K562 (cell line): ENCODE data around the gene PPP6R1. TPM values are rescaled to one million over a fixed set of nuclear protein-coding genes. Genes with fewer than 3 reads are reported as not detected.

ENCODE experiments used
- CSDE1 ChIP-seq, 2 experiments: fragments of 450-650 bp; IDR thresholded peaks; 2 replicates each; pipeline ENCODE4 v1.6.1; 2016; ENCODE audit warnings: mild to moderate bottlenecking in 1 of 2
- CXXC5 ChIP-seq: fragments of 250-450 bp; sonication (Bioruptor Pico); IDR thresholded peaks from 2 replicates; pipeline ENCODE4 v1.8.0; 2022; ENCODE audit warnings: inconsistent platforms, mild to moderate bottlenecking, moderate library complexity
- DMBX1 ChIP-seq: fragments of 250-450 bp; sonication (Bioruptor Pico); IDR thresholded peaks from 2 replicates; pipeline ENCODE4 v1.8.0; 2022; ENCODE audit warnings: inconsistent platforms, mild to moderate bottlenecking, moderate library complexity, borderline replicate concordance
- HNRNPH1 ChIP-seq: fragments of 200-400 bp; formaldehyde crosslinking; optimal IDR thresholded peaks from 2 replicates; pipeline ENCODE3; 2017; ENCODE audit warnings: low read depth, mild to moderate bottlenecking, low read length, moderate library complexity
- JUN ChIP-seq, 2 experiments: sonication (generic) in 1 of 2; formaldehyde crosslinking in 1 of 2; IDR thresholded peaks; 2 replicates each; pipeline versions ENCODE4 v1.6.1 to v1.8.0; 2012 to 2022; ENCODE audit warnings: borderline replicate concordance in 2 of 2, mild to moderate bottlenecking in 2 of 2, improper control_type of control experiment in 1 of 2, low read depth in 1 of 2, low read length in 1 of 2, missing genetic modification reagents in 1 of 2
- KHSRP ChIP-seq: fragments of 450-650 bp; IDR thresholded peaks from 2 replicates; pipeline ENCODE4 v1.6.1; 2017
- KLF10 ChIP-seq: fragments of 250-450 bp; sonication (Bioruptor Pico); IDR thresholded peaks from 2 replicates; pipeline ENCODE4 v1.6.1; 2021; ENCODE audit warnings: matching md5 sums
- MYBL2 ChIP-seq, 2 experiments: fragments of 450-650 bp in 1 of 2; sonication (generic) in 1 of 2; formaldehyde crosslinking in 1 of 2; IDR thresholded peaks; 2 replicates each; pipeline versions ENCODE4 v1.6.1 to v1.8.1; 2017 to 2022; ENCODE audit warnings: borderline replicate concordance in 1 of 2, inconsistent platforms in 1 of 2, low read depth in 1 of 2, mild to moderate bottlenecking in 1 of 2, missing genetic modification reagents in 1 of 2, moderate library complexity in 1 of 2
- MYC ChIP-seq, 2 experiments: fragments of 250-450 bp in 1 of 2; sonication (Bioruptor Pico) in 1 of 2; IDR thresholded peaks; 2 replicates each; pipeline versions ENCODE4 v1.5.1 to v1.6.1; 2012 to 2021; ENCODE audit warnings: low read depth in 2 of 2, borderline replicate concordance in 1 of 2, improper control_type of control experiment in 1 of 2, low read length in 1 of 2, mild to moderate bottlenecking in 1 of 2, moderate library complexity in 1 of 2
- RBM15 ChIP-seq: fragments of 200-400 bp; formaldehyde crosslinking; IDR thresholded peaks from 2 replicates; pipeline ENCODE4 v1.6.1; 2018; ENCODE audit warnings: mild to moderate bottlenecking, low read length, moderate library complexity; ENCODE audit not compliant: insufficient read depth
- SOX6 ChIP-seq: fragments of 450-650 bp; IDR thresholded peaks from 2 replicates; pipeline ENCODE4 v1.6.1; 2014; ENCODE audit warnings: mild to moderate bottlenecking
- polyA plus RNA-seq, 8 experiments: library from polyadenylated mRNA; depleted of rRNA in 4 of 8; stranded (reverse) in 5 of 8; unstranded in 3 of 8; fragments of >200 nt; fragmentation: Nextera tagmentation in 2 of 8; fragmentation: Illumina TruSeq in 1 of 8; extraction: Ambion mirVana in 2 of 8; extraction: Trizol in 1 of 8; gene quantifications; 2 replicates each; pipeline versions ENCODE4 v1.2.1 to v1.2.3, GENCODE V29; 2011 to 2014; ENCODE audit warnings: inconsistent platforms in 1 of 8, missing spikeins in 1 of 8
- total RNA-seq, 7 experiments: library from RNA; depleted of rRNA in 6 of 7; stranded (reverse); fragments of >200 nt in 6 of 7; fragmentation: Illumina TruSeq in 2 of 7; extraction: Trizol in 2 of 7; gene quantifications; 2 replicates each; pipeline versions ENCODE4 v1.2.1 to v1.2.3, GENCODE V29; 2011 to 2021; ENCODE audit warnings: low replicate concordance in 1 of 7

PPP6R1 gene
- total and polyA plus RNA-seq, 9 of the 15 experiments (the other 6 are each of a cell fraction or from before 2014, with no cell fraction given): 0.48 to 135 (median 37.2) TPM

- peak; percentile 53; the same call in 1 of the 2 replicates for TF ChIP-seq SOX6
- no peak for TF ChIP-seq CSDE1 (IDR thresholded peaks at IDR 0.05)
- TF ChIP-seq CXXC5: peak; percentile 76
- TF ChIP-seq KHSRP: no peak
- peak; percentile 86 for TF ChIP-seq MYC (IDR thresholded peaks at IDR 0.05; ENCODE audit: low read depth, low read length)
- no peak for TF ChIP-seq MYC (CRISPR knock-in tag; IDR thresholded peaks at IDR 0.05; ENCODE audit: borderline replicate concordance, low read depth)
- TF ChIP-seq RBM15: no peak
- TF ChIP-seq DMBX1 (CRISPR knock-in tag): 0 out of 2 replicates have a peak, but pooled peaks have one; percentile 48
- TF ChIP-seq HNRNPH1: no peak
- no peak for TF ChIP-seq KLF10 (CRISPR knock-in tag)
- peak; percentile 99 for TF ChIP-seq JUN (IDR thresholded peaks at IDR 0.05; ENCODE audit: borderline replicate concordance, low read depth, low read length)
- peak; percentile 76; the same call in 1 of the 2 replicates for TF ChIP-seq JUN (CRISPR knock-in tag; IDR thresholded peaks at IDR 0.05; ENCODE audit: borderline replicate concordance)
- TF ChIP-seq MYBL2 (IDR thresholded peaks at IDR 0.05; ENCODE audit: low read depth): no peak
- TF ChIP-seq MYBL2 (CRISPR knock-in tag; IDR thresholded peaks at IDR 0.05; ENCODE audit: borderline replicate concordance): no peak
These were observed 51.9 kb downstream of the PPP6R1 start (continued) for GRCh38 chr19:55206664-55207500.
